IMR-90 (cell line): Measurements from ENCODE around the gene NCAPG2. TPM values are rescaled to one million over a fixed set of nuclear protein-coding genes. Genes with fewer than 3 reads are reported as not detected.

Source experiments
- ATAC-seq: fragments of 200-7000 bp; cut with Tn5 transposase; 2 replicates; pipeline ENCODE4 v1.9.1; 2020; ENCODE audit warnings: low read depth, mild to moderate bottlenecking, moderate library complexity
- BruUV-seq: library from RNA; stranded (reverse); fragments of 400-500 nt; replicated peaks from 2 replicates; lab custom pipeline; 2021; lab: Mats Ljungman, UMichigan
- CTCF ChIA-PET: fragments of 300-600 bp; formaldehyde crosslinking; extraction: SDS; loops from one replicate; lab custom pipeline; 2021; ENCODE audit warnings: antibody characterized with exemption; lab: Yijun Ruan, JAX
- POLR2A ChIA-PET: fragments of 300-600 bp; sonication (Branson Sonifier 250); formaldehyde crosslinking; loops from one replicate; lab custom pipeline; 2022; ENCODE audit warnings: antibody characterized with exemption; ENCODE audit not compliant: unreplicated experiment; lab: Charles Lee
- DNase-seq: peaks from one replicate; pipeline ENCODE4 v3.0.0; 2013
- H2AFZ ChIP-seq: replicated peaks from 2 replicates; pipeline ENCODE3; 2013; ENCODE audit warnings: low read length, mild to moderate bottlenecking; ENCODE audit not compliant: poor library complexity
- H2AK5ac ChIP-seq: 2 replicates; pipeline ENCODE4 v1.6.1; 2013; ENCODE audit warnings: low read depth, low read length, inconsistent platforms
- H2AK9ac ChIP-seq: replicated peaks from 2 replicates; pipeline ENCODE3; 2013; ENCODE audit warnings: mild to moderate bottlenecking, low read depth, low read length, moderate library complexity; ENCODE audit not compliant: poor library complexity
- H2BK120ac ChIP-seq: 2 replicates; pipeline ENCODE4 v1.6.1; 2013; ENCODE audit warnings: low read depth, low read length, inconsistent platforms
- H2BK15ac ChIP-seq: 3 replicates; pipeline ENCODE4 v1.6.1; 2013; ENCODE audit warnings: low read depth, low read length, inconsistent platforms
- H2BK20ac ChIP-seq: 2 replicates; pipeline ENCODE4 v1.6.1; 2013; ENCODE audit warnings: low read depth, mild to moderate bottlenecking, inconsistent platforms, low read length, moderate library complexity
- H2BK5ac ChIP-seq: 2 replicates; pipeline ENCODE4 v1.6.1; 2013; ENCODE audit warnings: mild to moderate bottlenecking, low read depth, low read length, inconsistent platforms; ENCODE audit not compliant: poor library complexity, severe bottlenecking
- H3K14ac ChIP-seq: replicated peaks from 2 replicates; pipeline ENCODE4 v1.6.1; 2013; ENCODE audit warnings: low read depth, low read length, inconsistent platforms
- H3K18ac ChIP-seq: 2 replicates; pipeline ENCODE4 v1.6.1; 2013; ENCODE audit warnings: low read depth, low read length, control low read depth
- H3K23ac ChIP-seq: 2 replicates; pipeline ENCODE4 v1.6.1; 2013; ENCODE audit warnings: low read depth, low read length, inconsistent platforms
- H3K27ac ChIP-seq: 2 replicates; pipeline ENCODE4 v1.5.1; 2013; ENCODE audit warnings: mild to moderate bottlenecking, control low read depth, low read length; ENCODE audit not compliant: insufficient read depth
- H3K27me3 ChIP-seq: 2 replicates; pipeline ENCODE4 v1.6.1; 2013; ENCODE audit warnings: low read length; ENCODE audit not compliant: control insufficient read depth, insufficient read depth
- H3K36me3 ChIP-seq: 2 replicates; pipeline ENCODE4 v1.6.1; 2013; ENCODE audit warnings: low read length, mixed read lengths; ENCODE audit not compliant: control insufficient read depth, insufficient read depth
- H3K4ac ChIP-seq: 2 replicates; pipeline ENCODE4 v1.6.1; 2013; ENCODE audit warnings: low read depth, low read length, inconsistent platforms
- H3K4me1 ChIP-seq: 2 replicates; pipeline ENCODE4 v1.6.1; 2013; ENCODE audit warnings: low read length, mixed read lengths; ENCODE audit not compliant: control insufficient read depth, insufficient read depth
- H3K4me2 ChIP-seq: 2 replicates; pipeline ENCODE4 v1.6.1; 2013; ENCODE audit warnings: low read depth, mild to moderate bottlenecking, control low read depth, low read length, moderate library complexity
- H3K4me3 ChIP-seq: 2 replicates; pipeline ENCODE4 v1.5.1; 2013; ENCODE audit warnings: low read depth, mild to moderate bottlenecking, control low read depth, low read length, moderate library complexity; ENCODE audit not compliant: insufficient read depth
- H3K56ac ChIP-seq: 2 replicates; pipeline ENCODE4 v1.6.1; 2013; ENCODE audit warnings: low read length, inconsistent platforms; ENCODE audit not compliant: insufficient read depth; ENCODE audit errors: extremely low read depth
- H3K79me1 ChIP-seq, 2 experiments: 2 replicates each; pipeline ENCODE4 v1.6.1; 2013; ENCODE audit warnings: low read length in 2 of 2, inconsistent platforms in 1 of 2, low read depth in 1 of 2
- H3K9ac ChIP-seq: 2 replicates; pipeline ENCODE4 v1.6.1; 2013; ENCODE audit warnings: low read depth, low read length, control low read depth
- H3K9me1 ChIP-seq: 2 replicates; pipeline ENCODE4 v1.6.1; 2013; ENCODE audit warnings: low read length, inconsistent platforms; ENCODE audit not compliant: insufficient read depth
- H3K9me3 ChIP-seq: 2 replicates; pipeline ENCODE4 v1.6.1; 2013; ENCODE audit warnings: low read length; ENCODE audit not compliant: control insufficient read depth, insufficient read depth
- H4K20me1 ChIP-seq: 2 replicates; pipeline ENCODE4 v1.6.1; 2013; ENCODE audit warnings: low read length, inconsistent platforms; ENCODE audit not compliant: insufficient read depth
- H4K5ac ChIP-seq: 2 replicates; pipeline ENCODE4 v1.6.1; 2013; ENCODE audit warnings: mild to moderate bottlenecking, low read depth, low read length, control low read depth
- H4K8ac ChIP-seq, 2 experiments: 2 replicates each; pipeline ENCODE4 v1.6.1; 2013; ENCODE audit warnings: low read depth in 2 of 2, low read length in 2 of 2, control low read depth in 1 of 2, inconsistent platforms in 1 of 2
- H4K91ac ChIP-seq: 2 replicates; pipeline ENCODE4 v1.6.1; 2013; ENCODE audit warnings: low read depth, low read length, inconsistent platforms; ENCODE audit not compliant: insufficient read depth
- BHLHE40 ChIP-seq: fragments of 150-350 bp; IDR thresholded peaks from 2 replicates; pipeline ENCODE4 v1.6.1; 2016; ENCODE audit warnings: mild to moderate bottlenecking, low read depth, low read length
- CEBPB ChIP-seq: IDR thresholded peaks from 2 replicates; pipeline ENCODE4 v1.6.1; 2012; ENCODE audit warnings: low read depth, low read length, improper control_type of control experiment
- CHD1 ChIP-seq: IDR thresholded peaks from 2 replicates; pipeline ENCODE4 v1.6.1; 2012; ENCODE audit warnings: low read depth, low read length, improper control_type of control experiment
- FOS ChIP-seq: fragments of 150-350 bp; IDR thresholded peaks from 2 replicates; pipeline ENCODE4 v1.6.1; 2016; ENCODE audit warnings: low read depth, low read length
- MAFK ChIP-seq: IDR thresholded peaks from 2 replicates; pipeline ENCODE4 v1.6.1; 2012; ENCODE audit warnings: low read depth, low read length, improper control_type of control experiment
- MAZ ChIP-seq: IDR thresholded peaks from 2 replicates; pipeline ENCODE4 v1.6.1; 2012; ENCODE audit warnings: low read depth, mild to moderate bottlenecking, low read length, improper control_type of control experiment, moderate library complexity, borderline replicate concordance
- MXI1 ChIP-seq: IDR thresholded peaks from 2 replicates; pipeline ENCODE4 v1.6.1; 2012; ENCODE audit warnings: low read depth, mild to moderate bottlenecking, low read length, moderate library complexity, borderline replicate concordance
- NFE2L2 ChIP-seq: fragments of 150-350 bp; IDR thresholded peaks from 2 replicates; pipeline ENCODE4 v1.6.1; 2016; ENCODE audit warnings: low read depth, mild to moderate bottlenecking, low read length
- POLR2A ChIP-seq: IDR thresholded peaks from 2 replicates; pipeline ENCODE4 v1.6.1; 2012; ENCODE audit warnings: mild to moderate bottlenecking, low read depth, low read length
- RAD21 ChIP-seq: IDR thresholded peaks from 2 replicates; pipeline ENCODE4 v1.6.1; 2012; ENCODE audit warnings: low read length, improper control_type of control experiment
- RCOR1 ChIP-seq: IDR thresholded peaks from 2 replicates; pipeline ENCODE4 v1.6.1; 2012; ENCODE audit warnings: mild to moderate bottlenecking, low read length, improper control_type of control experiment; ENCODE audit not compliant: insufficient replicate concordance
- RFX5 ChIP-seq: IDR thresholded peaks from 2 replicates; pipeline ENCODE4 v1.8.0; 2012; ENCODE audit warnings: low read depth, mild to moderate bottlenecking, low read length, moderate library complexity
- SMC3 ChIP-seq: fragments of 150-350 bp; IDR thresholded peaks from 2 replicates; pipeline ENCODE4 v1.6.1; 2016; ENCODE audit warnings: low read depth, mild to moderate bottlenecking, antibody characterized with exemption, low read length, moderate library complexity
- WGBS, 2 experiments: methylation state at CpG; one replicate each; pipeline versions ENCODE4 v1.1.5 to v1.1.7; 2013; ENCODE audit warnings: missing lambda C conversion rate in 2 of 2; ENCODE audit not compliant: insufficient read length in 1 of 2; ENCODE audit errors: extremely low coverage in 2 of 2; 5-methylcytosine and 5-hydroxymethylcytosine counted together
- dilution Hi-C: fragments of 300-500 bp; cut with HindIII; formaldehyde crosslinking; loops from one replicate; pipeline ENCODE4 v1.14.3; 2018; ENCODE audit warnings: low sequenced_read_pairs; ENCODE audit not compliant: unreplicated experiment
- in situ Hi-C: fragments of 300-500 bp; cut with MboI; formaldehyde crosslinking; loops from 3 replicates; pipeline ENCODE4 v1.14.3; 2019; ENCODE audit warnings: low sequenced_read_pairs, inconsistent platforms, mixed read lengths
- intact Hi-C: fragments of 100-400 bp; cut with micrococcal nuclease; formaldehyde crosslinking; loops from 2 replicates; pipeline ENCODE4 v1.10.0; 2022
- polyA plus RNA-seq, 3 experiments: library from polyadenylated mRNA; depleted of rRNA; stranded (reverse); fragments of >200 nt; gene quantifications; 2 replicates each; pipeline ENCODE4 v1.2.3, GENCODE V29; 2012; ENCODE audit warnings: low replicate concordance in 1 of 3
- total RNA-seq: library from RNA; depleted of rRNA; stranded (reverse); fragments of >200 nt; gene quantifications from 2 replicates; pipeline ENCODE4 v1.2.3, GENCODE V29; 2012
- TF ChIP-seq, protein P1 (sequence below): fragments of 150-350 bp; IDR thresholded peaks from 2 replicates; pipeline ENCODE4 v1.6.1; 2017; ENCODE audit warnings: mild to moderate bottlenecking, antibody characterized with exemption, low read length, low read depth
- TF ChIP-seq, protein P2 (sequence below): conservative IDR thresholded peaks from 2 replicates; pipeline ENCODE4 v1.5.1; 2012; ENCODE audit warnings: mild to moderate bottlenecking, low read depth, low read length, improper control_type of control experiment
- TF ChIP-seq, protein P3 (sequence below): fragments of 150-350 bp; IDR thresholded peaks from 2 replicates; pipeline ENCODE4 v1.6.1; 2016; ENCODE audit warnings: low read depth, mild to moderate bottlenecking, low read length, moderate library complexity, borderline replicate concordance

Gene NCAPG2
- total and polyA plus RNA-seq, 2 of the 4 experiments (the other 2 are of a cell fraction): 25.6 to 25.8 TPM

DNA sequence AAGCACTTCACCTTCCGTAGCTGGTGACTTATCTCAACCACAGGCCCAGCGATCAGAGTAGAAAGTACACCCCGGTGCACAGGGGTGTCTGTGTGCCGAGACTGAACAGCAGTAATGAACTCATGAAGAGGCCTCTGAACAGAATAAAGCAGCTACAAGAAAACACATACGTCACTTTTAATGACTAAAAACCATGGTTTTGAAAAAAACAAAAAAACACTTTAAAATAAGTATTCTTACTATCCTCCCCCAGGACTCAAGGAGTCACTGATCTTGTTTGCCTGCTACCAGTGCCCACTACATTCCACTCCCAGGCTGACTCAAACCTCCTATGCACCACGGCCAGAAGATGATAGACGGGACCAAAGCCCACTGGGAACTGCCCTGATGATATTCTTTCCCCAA is 53.8 kb downstream of the NCAPG2 start:
- H2AK5ac ChIP-seq: peak overlapping the region; percentile 59; the same call in 1 of the 2 replicates
- H3K36me3 ChIP-seq: peaks cover 8% of the 10 kb centered on the region
- H3K4me2 ChIP-seq: no peak overlapping the region
- peak overlapping the region; percentile 24 to 78 for H4K8ac ChIP-seq
- peak overlapping the region; percentile 78 for H3K18ac ChIP-seq
- peak overlapping the region; percentile 65 for H4K5ac ChIP-seq
- H3K4me3 ChIP-seq: no peak overlapping the region
- peaks cover 18% of the 10 kb centered on the region for H3K4me1 ChIP-seq
- peak overlapping the region; percentile 79 for H2BK120ac ChIP-seq
- H3K27ac ChIP-seq: peak overlapping the region; percentile 75
- dilution Hi-C loops: no loop called here
- CTCF ChIA-PET: interaction anchor here (0.6 to 1.9 kb wide), 2 partner anchors 23 to 326 kb away, joined by 3 to 4 read pairs; no protein-coding TSS in a partner anchor
- H3K9ac ChIP-seq: no peak overlapping the region
- peak overlapping the region; percentile 20 for H3K14ac ChIP-seq
- H2BK15ac ChIP-seq: peak overlapping the region; percentile 85
- peak overlapping the region; percentile 59 for H4K91ac ChIP-seq
- peak overlapping the region; percentile 57 for H3K4ac ChIP-seq
- peak overlapping the region; percentile 23; the same call in 1 of the 2 replicates for H3K23ac ChIP-seq
- H2BK20ac ChIP-seq: peak overlapping the region; percentile 74
- TF ChIP-seq NFE2L2 (no peak), RCOR1 (no peak), FOS (no peak), RFX5 (no peak), MAFK (no peak), MXI1 (no peak), MAZ (no peak), CEBPB (no peak), POLR2A (no peak), RAD21 (no peak), CHD1 (no peak), BHLHE40 (no peak), SMC3 (no peak)
- TF ChIP-seq, protein P1, sequence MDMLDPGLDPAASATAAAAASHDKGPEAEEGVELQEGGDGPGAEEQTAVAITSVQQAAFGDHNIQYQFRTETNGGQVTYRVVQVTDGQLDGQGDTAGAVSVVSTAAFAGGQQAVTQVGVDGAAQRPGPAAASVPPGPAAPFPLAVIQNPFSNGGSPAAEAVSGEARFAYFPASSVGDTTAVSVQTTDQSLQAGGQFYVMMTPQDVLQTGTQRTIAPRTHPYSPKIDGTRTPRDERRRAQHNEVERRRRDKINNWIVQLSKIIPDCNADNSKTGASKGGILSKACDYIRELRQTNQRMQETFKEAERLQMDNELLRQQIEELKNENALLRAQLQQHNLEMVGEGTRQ: no peak
- TF ChIP-seq, protein P2, sequence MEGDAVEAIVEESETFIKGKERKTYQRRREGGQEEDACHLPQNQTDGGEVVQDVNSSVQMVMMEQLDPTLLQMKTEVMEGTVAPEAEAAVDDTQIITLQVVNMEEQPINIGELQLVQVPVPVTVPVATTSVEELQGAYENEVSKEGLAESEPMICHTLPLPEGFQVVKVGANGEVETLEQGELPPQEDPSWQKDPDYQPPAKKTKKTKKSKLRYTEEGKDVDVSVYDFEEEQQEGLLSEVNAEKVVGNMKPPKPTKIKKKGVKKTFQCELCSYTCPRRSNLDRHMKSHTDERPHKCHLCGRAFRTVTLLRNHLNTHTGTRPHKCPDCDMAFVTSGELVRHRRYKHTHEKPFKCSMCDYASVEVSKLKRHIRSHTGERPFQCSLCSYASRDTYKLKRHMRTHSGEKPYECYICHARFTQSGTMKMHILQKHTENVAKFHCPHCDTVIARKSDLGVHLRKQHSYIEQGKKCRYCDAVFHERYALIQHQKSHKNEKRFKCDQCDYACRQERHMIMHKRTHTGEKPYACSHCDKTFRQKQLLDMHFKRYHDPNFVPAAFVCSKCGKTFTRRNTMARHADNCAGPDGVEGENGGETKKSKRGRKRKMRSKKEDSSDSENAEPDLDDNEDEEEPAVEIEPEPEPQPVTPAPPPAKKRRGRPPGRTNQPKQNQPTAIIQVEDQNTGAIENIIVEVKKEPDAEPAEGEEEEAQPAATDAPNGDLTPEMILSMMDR: no peak
- TF ChIP-seq, protein P3, sequence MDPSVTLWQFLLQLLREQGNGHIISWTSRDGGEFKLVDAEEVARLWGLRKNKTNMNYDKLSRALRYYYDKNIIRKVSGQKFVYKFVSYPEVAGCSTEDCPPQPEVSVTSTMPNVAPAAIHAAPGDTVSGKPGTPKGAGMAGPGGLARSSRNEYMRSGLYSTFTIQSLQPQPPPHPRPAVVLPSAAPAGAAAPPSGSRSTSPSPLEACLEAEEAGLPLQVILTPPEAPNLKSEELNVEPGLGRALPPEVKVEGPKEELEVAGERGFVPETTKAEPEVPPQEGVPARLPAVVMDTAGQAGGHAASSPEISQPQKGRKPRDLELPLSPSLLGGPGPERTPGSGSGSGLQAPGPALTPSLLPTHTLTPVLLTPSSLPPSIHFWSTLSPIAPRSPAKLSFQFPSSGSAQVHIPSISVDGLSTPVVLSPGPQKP: no peak
- peak overlapping the region; percentile 5; the same call in 1 of the 2 replicates for H3K56ac ChIP-seq
- H3K9me1 ChIP-seq: peaks cover 17% of the 10 kb centered on the region
- no TSS peak for BruUV-seq
- intact Hi-C loops: loop anchor here (2.0 kb wide), 1 partner anchor 52 kb away; no protein-coding TSS in a partner anchor
- in situ Hi-C loops: no loop called here
- ATAC-seq: peak; percentile 80
- H2AK9ac ChIP-seq: no peak overlapping the region
- POLR2A ChIA-PET: interaction anchor here (0.6 kb wide), 1 partner anchor 1247 kb away, joined by 8 read pairs; no protein-coding TSS in a partner anchor
- H3K79me1 ChIP-seq: peaks cover 18 to 41% of the 10 kb centered on the region in 2 experiments
- no peaks in the 10 kb centered on the region for H3K9me3 ChIP-seq
- H3K27me3 ChIP-seq: no peaks in the 10 kb centered on the region
- H2BK5ac ChIP-seq: peak overlapping the region; percentile 49
- no peaks in the 10 kb centered on the region for H4K20me1 ChIP-seq
- peak; percentile 66 for DNase-seq
- WGBS, 2 experiments: 87% methylated on average over 2 of the region's 7 CpGs; no CpG with 5 or more reads in 1 of the 2 experiments
- H2AFZ ChIP-seq: no peak overlapping the region
